IgD-negative memory B cell (primary cell): ENCODE measurements around the gene GNAQ. TPM values are rescaled to one million over a fixed set of nuclear protein-coding genes. Genes with fewer than 3 reads are reported as not detected.

ENCODE experiments used
- H3K27ac Mint-ChIP-seq, 3 donors: one replicate each; pipeline ENCODE4 v1.8.0; 2020 to 2022; ENCODE audit warnings: mild to moderate bottlenecking in 3 of 3, mixed read lengths in 3 of 3, moderate library complexity in 1 of 3
- H3K27me3 Mint-ChIP-seq: one replicate; pipeline ENCODE4 v1.8.0; 2021; ENCODE audit warnings: mixed read lengths
- H3K36me3 Mint-ChIP-seq: one replicate; pipeline ENCODE4 v1.8.0; 2020; ENCODE audit warnings: mild to moderate bottlenecking, mixed read lengths
- H3K4me1 Mint-ChIP-seq, 3 donors: one replicate each; pipeline ENCODE4 v1.8.0; 2020 to 2022; ENCODE audit warnings: mixed read lengths in 3 of 3, mild to moderate bottlenecking in 1 of 3
- H3K4me3 Mint-ChIP-seq, 4 donors: one replicate each; pipeline ENCODE4 v1.8.0; 2020 to 2022; ENCODE audit warnings: mild to moderate bottlenecking in 4 of 4, mixed read lengths in 4 of 4, moderate library complexity in 3 of 4
- H3K9me3 Mint-ChIP-seq, 3 donors: one replicate each; pipeline ENCODE4 v1.8.0; 2020 to 2021; ENCODE audit warnings: mixed read lengths in 3 of 3, mild to moderate bottlenecking in 1 of 3
- polyA plus RNA-seq: library from polyadenylated mRNA; unstranded; fragments of 300-500 nt; fragmentation: Illumina TruSeq; gene quantifications from one replicate; pipeline ENCODE4 v1.2.3, GENCODE V29; 2021

GNAQ gene
- polyA plus RNA-seq, 1 donor from 2014 or later: 0.39 TPM

DNA sequence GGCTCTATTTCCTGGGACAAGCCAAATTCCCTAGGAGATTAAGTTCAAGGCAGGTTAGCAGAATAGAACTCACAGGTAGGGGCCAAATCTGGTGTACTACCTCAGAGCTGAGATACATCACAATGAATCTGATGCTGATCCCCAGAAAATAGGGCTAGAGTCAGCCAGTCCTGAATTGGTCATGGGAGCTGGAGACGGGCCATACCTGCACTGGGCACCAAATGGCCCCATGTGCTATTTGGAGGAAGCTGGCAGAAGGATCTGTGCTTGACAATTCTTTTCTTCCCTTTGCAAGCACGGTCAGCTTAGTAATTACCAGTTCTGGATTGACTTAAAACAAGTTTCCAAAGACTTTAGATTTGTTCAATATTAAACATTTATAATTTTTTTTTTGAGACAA, 10.4 kb upstream of the GNAQ start:
- Mint-ChIP-seq H3K27me3 (peaks cover 25% of the 10 kb centered on the region), H3K36me3 (no peaks in the 10 kb centered on the region), H3K27ac (no peak overlapping the region), H3K9me3 (peaks cover 0 to 1% (median 0%) of the 10 kb centered on the region in 3 donors), H3K4me1 (no peaks in the 10 kb centered on the region), H3K4me3 (no peak overlapping the region)

DNA sequence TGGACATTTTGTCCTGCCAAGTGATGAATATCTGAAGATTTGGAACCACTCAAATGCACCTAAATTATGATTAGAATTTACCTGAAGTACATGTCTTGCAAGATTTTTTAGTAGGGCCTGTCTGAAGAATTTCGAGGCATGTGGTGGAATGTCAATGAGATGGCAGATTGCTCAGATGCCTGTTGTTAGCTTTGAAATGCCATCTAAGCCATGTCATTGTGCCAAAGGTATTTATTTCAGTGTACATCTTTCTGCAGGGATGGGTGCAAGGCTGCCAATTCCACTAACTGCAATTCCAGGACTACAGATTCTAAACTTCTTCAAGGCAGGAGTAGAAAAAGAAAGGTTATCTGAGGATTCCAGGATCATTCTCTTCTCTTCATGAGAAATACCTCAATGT, 9.1 kb upstream of the GNAQ start:
- Mint-ChIP-seq H3K27ac (no peak overlapping the region), H3K27me3 (peaks cover 28% of the 10 kb centered on the region), H3K4me3 (no peak overlapping the region), H3K36me3 (no peaks in the 10 kb centered on the region), H3K4me1 (no peaks in the 10 kb centered on the region), H3K9me3 (peaks cover 0 to 1% (median 0%) of the 10 kb centered on the region in 3 donors)

DNA sequence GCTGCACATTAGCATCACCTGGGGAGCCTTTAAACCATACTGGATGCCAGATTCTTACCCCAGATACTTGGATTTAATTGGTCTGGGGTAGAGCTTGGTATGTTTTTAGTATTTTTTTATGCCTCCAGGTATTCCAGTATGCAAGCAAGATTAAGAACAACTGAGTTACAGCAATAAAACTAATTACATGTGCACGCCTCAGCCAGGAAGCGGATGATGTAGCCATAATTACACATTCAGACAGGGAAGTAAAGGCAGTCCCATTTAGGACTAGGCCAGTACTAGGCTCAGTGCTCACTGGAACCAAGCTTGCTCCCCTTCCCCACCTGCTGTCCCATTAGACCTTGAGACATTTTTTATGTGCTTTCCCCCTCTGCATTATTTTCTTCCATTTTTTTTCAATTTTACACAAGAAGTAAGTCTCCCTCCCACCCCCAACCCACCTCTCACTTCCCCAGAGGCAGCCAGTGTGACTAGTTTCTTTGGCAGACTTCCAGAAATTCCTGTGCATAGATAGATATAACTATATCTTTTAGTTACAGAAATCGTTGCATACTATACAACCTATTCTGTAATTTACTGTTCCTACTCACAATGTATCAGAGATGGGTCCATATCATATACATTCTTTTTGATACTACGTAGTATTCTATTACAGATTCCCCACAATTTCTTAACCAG, 7.1 kb upstream of the GNAQ start:
- peak overlapping the region in 1 of 4 donors; percentile 35 for H3K4me3 Mint-ChIP-seq
- peaks cover 0 to 3% (median 2%) of the 10 kb centered on the region in 3 donors for H3K4me1 Mint-ChIP-seq
- H3K9me3 Mint-ChIP-seq: peaks cover 0 to 2% (median 2%) of the 10 kb centered on the region in 3 donors
- no peaks in the 10 kb centered on the region for H3K36me3 Mint-ChIP-seq
- H3K27me3 Mint-ChIP-seq: peaks cover 33% of the 10 kb centered on the region
- H3K27ac Mint-ChIP-seq: no peak overlapping the region

DNA sequence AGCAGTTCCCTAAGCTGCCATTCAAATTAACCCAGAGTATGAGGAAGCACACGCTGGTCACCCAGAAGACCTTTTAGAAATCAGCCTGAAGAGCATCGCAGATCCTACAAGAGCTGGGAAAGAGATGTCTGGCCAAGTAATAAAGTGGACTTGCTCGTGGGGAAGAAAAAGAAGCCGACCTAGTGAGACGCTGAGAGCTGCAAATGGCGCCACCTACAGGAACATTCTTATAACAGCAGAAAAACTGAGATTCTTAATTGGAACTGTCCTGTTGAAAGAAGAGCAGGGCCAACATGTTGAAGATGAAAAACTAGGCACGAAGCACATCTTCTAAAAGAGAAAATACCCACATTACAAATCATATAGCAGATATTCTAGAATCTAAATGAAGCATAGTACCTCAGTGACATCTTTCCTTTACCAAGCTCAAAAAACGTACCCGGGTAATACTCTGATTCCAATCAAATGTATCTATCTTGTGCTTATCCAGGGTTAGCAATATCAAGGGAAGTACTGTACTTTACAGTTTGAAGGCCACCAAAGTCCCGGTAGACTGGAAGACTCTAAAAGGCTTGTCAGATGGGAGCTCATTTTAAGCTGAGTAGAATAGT, 3.9 kb upstream of the GNAQ start:
- Mint-ChIP-seq H3K4me3 (no peak overlapping the region), H3K27ac (no peak overlapping the region), H3K9me3 (peaks cover 0 to 2% (median 2%) of the 10 kb centered on the region in 3 donors), H3K36me3 (no peaks in the 10 kb centered on the region), H3K27me3 (peaks cover 36% of the 10 kb centered on the region), H3K4me1 (peaks cover 10 to 13% (median 11%) of the 10 kb centered on the region in 3 donors)

DNA sequence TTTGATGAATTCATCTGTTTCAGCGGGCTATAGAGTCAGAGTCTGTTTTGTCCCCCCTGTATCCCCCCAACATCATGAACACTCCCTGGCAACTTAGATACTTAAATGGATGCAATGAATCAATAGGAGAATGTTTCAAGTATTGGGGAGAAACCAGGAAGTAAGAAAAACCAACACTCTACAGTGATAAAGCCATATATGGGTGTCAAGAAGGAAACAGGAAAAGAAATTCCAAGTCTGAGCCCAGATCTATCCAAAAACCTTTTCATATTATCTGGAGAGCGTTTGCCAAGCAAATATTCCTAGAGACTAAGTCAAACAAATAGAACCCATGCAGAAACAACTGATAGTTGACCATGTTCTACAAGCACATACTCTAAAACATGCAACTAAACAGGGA, 2.3 kb upstream of the GNAQ start:
- Mint-ChIP-seq H3K4me1 (peaks cover 11 to 16% (median 13%) of the 10 kb centered on the region in 3 donors), H3K27me3 (peaks cover 49% of the 10 kb centered on the region), H3K36me3 (no peaks in the 10 kb centered on the region), H3K27ac (no peak overlapping the region), H3K4me3 (peak overlapping the region in 1 of 4 donors; percentile 34), H3K9me3 (peaks cover 0 to 2% (median 2%) of the 10 kb centered on the region in 3 donors)

DNA sequence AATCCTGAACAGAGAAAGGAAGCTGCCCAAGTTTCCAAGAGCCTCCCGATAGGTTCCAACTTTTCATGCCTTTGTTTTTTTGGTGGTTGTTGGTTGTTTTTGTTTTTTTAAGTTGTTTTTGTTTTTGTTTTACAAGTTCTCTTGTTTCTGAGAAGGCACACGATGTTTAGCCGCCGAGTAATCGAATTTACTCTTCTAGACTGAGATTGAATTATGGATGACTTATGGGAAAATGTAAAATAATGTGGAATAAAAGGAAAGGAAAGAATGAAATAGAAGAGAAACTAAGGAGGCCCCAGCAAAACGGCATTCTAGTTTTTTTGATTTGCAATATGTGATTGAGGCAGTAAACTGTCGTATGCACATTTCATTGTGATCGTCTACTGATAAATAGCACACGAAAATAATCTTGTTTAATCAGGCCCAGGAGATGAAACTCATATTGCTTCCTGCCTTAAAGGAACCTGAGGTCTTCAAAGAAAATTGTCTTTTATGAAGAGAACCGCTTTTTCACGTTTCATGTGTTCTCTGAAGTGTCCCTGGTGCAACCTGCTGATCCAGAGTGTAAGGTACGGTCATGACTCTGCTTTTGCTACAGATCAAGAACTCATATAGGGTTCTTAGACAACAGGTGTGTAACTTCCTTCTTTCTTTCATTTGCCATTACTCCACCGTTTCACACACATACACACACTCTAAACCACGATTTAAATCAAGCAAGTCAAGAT, 1.3 kb upstream of the GNAQ start:
- H3K27ac Mint-ChIP-seq: peak overlapping the region in 2 of 3 donors; percentile 27 to 52
- H3K36me3 Mint-ChIP-seq: no peaks in the 10 kb centered on the region
- H3K27me3 Mint-ChIP-seq: peaks cover 48% of the 10 kb centered on the region
- H3K4me3 Mint-ChIP-seq: peak overlapping the region; percentile 80 to 91 (median 85)
- H3K9me3 Mint-ChIP-seq: peaks cover 0 to 2% (median 2%) of the 10 kb centered on the region in 3 donors
- peaks cover 11 to 16% (median 13%) of the 10 kb centered on the region in 3 donors for H3K4me1 Mint-ChIP-seq

DNA sequence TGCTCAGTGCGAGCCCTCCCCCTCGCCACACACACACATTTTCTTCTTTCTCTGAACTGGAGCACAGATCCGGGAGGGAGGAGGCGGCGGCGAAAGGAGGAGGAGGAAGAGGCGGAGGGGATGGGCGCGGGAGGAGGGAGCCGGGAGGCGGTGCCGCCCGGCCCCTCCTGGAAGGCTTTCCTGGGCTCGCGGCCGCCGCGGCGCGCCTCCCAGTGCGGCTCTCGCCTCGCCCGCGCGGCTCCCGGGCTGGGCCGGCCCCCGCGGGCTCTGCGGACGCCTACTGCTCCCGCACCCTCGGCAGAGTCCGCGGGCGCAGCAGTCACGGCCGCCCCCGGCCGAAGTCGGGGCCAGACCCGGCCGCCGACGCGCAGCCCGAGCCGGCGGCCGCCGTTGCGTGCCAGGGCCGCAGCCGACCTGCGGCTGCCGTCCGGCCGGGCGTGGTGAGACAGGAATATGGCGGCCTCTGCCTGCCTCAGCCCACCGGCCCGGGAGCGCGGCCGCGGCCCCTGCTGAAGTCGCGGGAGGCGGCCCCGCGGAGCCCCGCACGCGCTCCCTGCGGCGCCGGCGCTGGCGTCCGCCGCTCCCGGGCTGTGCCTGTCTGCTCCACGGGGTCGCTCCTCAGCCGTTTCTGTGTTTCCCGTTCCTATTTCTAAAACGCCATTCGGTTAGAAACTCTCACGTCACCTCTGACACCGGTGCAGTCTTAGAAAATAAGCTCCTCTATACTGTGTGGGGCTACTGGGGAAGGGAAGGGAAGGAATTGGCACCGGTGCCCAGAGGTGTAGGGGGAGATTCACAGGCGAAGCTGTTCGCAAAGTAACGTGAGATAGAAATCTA, 500 bp upstream of the GNAQ start:
- H3K9me3 Mint-ChIP-seq: peaks cover 0 to 2% (median 2%) of the 10 kb centered on the region in 3 donors
- peaks cover 11 to 16% (median 13%) of the 10 kb centered on the region in 3 donors for H3K4me1 Mint-ChIP-seq
- H3K36me3 Mint-ChIP-seq: no peaks in the 10 kb centered on the region
- peak overlapping the region; percentile 80 to 91 (median 85) for H3K4me3 Mint-ChIP-seq
- peak overlapping the region in 1 of 3 donors; percentile 52 for H3K27ac Mint-ChIP-seq
- peaks cover 54% of the 10 kb centered on the region for H3K27me3 Mint-ChIP-seq

DNA sequence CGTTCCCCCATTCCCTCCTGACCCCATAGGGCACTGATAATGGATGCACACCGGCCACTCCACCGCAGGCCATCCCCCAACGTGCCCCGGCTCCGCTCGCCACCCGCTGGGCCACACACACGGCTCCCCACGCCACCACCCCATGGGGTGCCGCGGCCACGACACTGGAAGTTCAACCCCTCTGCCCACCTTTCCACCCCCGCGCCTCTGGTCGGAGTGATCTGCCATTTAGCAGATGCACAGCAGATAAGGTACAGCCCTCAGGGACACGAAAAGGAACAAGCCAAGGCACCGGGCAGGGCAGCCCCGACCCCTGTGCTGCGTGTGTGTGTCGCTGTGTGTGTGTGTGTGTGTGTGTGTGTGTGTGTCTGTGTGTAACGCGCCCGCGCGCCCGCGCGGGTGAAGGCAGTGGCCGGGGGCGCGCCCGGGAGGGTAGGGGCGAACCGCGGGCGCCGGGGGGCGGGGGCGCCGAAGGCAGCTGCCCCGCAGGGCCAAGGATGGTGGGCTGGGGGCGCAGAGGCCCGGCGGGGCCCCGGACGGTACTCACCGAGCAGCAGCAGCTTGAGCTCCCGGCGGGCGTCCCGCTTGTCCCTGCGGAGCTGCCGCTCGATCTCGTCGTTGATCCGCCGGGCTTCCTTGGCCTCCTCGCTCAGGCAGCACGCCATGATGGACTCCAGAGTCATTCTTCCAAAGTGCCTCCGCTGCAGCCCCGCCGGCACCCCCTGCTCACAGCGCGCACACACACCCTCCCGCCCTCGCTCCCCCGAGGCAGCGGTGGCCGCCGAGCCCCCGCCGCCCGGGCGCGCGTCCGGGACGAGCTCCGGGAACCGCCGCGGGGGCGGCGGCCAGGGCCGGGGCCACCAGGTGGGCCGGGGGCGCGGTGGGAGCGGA, 813 bp downstream of the GNAQ start:
- Mint-ChIP-seq H3K36me3 (no peaks in the 10 kb centered on the region), H3K4me1 (peaks cover 11 to 16% (median 13%) of the 10 kb centered on the region in 3 donors), H3K4me3 (peak overlapping the region; percentile 49 to 91 (median 83)), H3K9me3 (peaks cover 0 to 2% (median 2%) of the 10 kb centered on the region in 3 donors), H3K27ac (peak overlapping the region in 2 of 3 donors; percentile 47 to 56), H3K27me3 (peaks cover 53% of the 10 kb centered on the region)

DNA sequence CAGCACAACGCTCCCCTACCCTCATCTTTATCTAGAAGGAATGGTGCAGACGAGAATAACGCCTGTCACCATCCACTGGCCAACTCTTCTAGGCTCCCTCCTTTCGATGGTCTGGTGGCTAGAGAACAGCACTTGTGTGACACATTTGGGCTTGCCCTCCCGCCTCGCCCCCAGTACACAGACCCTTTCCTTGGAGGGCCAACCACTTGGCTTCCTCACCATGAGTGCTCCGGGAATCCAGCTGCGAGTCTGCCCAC, 1.4 kb downstream of the GNAQ start:
- H3K4me3 Mint-ChIP-seq: peak overlapping the region; percentile 49 to 91 (median 83)
- peaks cover 0 to 2% (median 2%) of the 10 kb centered on the region in 3 donors for H3K9me3 Mint-ChIP-seq
- H3K4me1 Mint-ChIP-seq: peaks cover 11 to 13% (median 11%) of the 10 kb centered on the region in 3 donors
- peak overlapping the region in 2 of 3 donors; percentile 47 to 56 for H3K27ac Mint-ChIP-seq
- no peaks in the 10 kb centered on the region for H3K36me3 Mint-ChIP-seq
- H3K27me3 Mint-ChIP-seq: peaks cover 49% of the 10 kb centered on the region

DNA sequence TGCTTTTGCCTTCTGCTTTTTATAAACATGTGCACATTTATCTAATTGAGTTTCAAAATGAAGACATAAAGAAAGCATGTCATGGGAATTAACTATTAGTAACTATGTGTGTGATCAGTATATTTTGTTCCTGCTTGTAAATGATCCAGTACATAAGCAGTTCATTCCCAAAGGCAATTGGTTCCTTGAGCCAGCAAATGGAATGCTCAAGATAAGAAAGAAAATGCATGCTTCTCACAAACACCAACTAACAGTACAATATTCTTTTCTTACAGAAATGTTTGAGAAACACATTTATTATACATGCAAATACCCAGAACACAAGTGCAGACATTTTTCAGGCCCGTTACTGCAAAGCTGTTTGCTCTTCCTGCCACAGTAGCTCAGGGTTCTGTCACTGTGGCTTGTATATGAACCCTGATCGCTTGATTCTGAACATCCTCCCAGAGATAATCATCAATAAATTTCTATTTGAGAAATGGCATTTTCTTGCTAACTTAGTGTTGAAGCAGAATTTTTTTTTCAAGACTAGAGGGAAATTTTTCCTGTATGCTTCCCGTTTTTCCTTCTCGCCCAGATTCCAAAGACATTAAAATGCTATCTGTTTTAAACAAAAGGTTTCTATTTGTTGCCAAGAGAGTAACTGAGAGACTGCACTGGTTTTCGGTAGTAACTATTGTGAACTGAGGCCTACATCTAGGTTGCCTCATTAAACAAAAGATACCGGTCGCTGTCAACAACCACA, 1.9 kb downstream of the GNAQ start:
- Mint-ChIP-seq H3K36me3 (no peaks in the 10 kb centered on the region), H3K9me3 (peaks cover 0 to 2% (median 2%) of the 10 kb centered on the region in 3 donors), H3K27me3 (peaks cover 44% of the 10 kb centered on the region), H3K4me3 (peak overlapping the region in 3 of 4 donors; percentile 49 to 91 (median 78)), H3K4me1 (peaks cover 11 to 13% (median 11%) of the 10 kb centered on the region in 3 donors), H3K27ac (peak overlapping the region in 2 of 3 donors; percentile 7 to 47)

DNA sequence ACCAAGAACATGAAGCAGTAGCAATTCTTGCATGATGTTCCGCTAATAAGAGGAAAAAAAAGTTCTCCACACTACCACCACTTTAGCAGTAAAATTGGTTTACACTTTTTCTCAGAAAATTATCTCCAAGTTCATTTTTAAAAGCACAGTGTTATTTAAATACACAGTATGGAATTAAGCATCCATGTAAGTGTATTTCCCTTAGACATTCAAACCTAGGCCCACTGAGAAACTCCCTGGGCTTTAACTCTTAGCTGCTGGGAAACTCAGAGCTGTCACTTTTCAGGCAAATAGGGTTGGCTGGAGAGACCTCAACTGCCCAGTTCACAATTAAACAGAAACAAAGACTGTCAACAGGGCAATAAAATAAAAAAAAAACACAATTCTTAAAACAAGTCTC, 2.7 kb downstream of the GNAQ start:
- no peak overlapping the region for H3K4me3 Mint-ChIP-seq
- peaks cover 11 to 13% (median 11%) of the 10 kb centered on the region in 3 donors for H3K4me1 Mint-ChIP-seq
- H3K9me3 Mint-ChIP-seq: peaks cover 0 to 1% (median 0%) of the 10 kb centered on the region in 3 donors
- no peak overlapping the region for H3K27ac Mint-ChIP-seq
- H3K27me3 Mint-ChIP-seq: peaks cover 42% of the 10 kb centered on the region
- no peaks in the 10 kb centered on the region for H3K36me3 Mint-ChIP-seq

DNA sequence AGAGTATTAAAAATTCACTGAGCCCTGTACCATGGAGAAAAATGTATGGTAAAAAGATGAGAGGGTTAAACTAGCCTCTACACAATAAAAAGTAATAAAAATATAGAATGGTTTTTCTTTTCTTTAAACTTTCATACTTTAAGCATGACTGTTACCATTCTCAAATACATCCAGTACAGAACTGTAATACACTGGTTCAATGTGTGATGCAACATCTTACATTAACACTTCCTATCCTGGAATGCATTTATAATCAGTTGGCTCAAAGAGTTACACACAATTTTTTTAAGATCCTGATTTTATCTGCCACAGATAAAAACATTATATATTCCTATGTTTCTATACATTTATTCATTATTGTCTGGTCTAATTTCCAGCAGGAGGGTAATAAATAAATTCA, 4.7 kb downstream of the GNAQ start:
- Mint-ChIP-seq H3K27me3 (peaks cover 38% of the 10 kb centered on the region), H3K36me3 (no peaks in the 10 kb centered on the region), H3K4me3 (no peak overlapping the region), H3K9me3 (no peaks in the 10 kb centered on the region), H3K4me1 (peaks cover 0 to 9% (median 7%) of the 10 kb centered on the region in 3 donors), H3K27ac (no peak overlapping the region)

DNA sequence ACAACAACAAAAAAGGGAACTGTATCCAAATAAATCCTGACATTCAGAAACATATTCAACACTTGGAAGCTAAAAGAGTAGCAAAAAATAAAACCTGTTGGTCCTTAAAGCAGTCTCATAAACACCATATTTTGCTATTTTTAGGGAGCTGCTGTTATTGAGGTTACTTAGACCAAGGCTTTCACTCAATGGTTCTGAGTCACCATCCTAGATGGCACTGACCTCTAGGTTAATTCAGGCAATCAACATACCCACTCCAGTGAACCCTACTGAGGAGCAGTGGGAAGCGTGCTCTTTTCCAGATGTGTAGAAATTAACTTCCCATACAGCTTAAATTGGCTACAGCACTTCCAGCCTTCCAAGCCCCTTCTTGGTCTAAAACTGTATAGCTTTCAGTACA, 5.2 kb downstream of the GNAQ start:
- Mint-ChIP-seq H3K36me3 (no peaks in the 10 kb centered on the region), H3K27me3 (peaks cover 41% of the 10 kb centered on the region), H3K9me3 (no peaks in the 10 kb centered on the region), H3K27ac (no peak overlapping the region), H3K4me1 (peaks cover 0 to 9% (median 7%) of the 10 kb centered on the region in 3 donors), H3K4me3 (no peak overlapping the region)
